ENCODE results near the gene DSN1. TPM values are rescaled to one million over a fixed set of nuclear protein-coding genes. Genes with fewer than 3 reads are reported as not detected.

The DSN1 gene
- total and polyA plus RNA-seq, 2 of the 8 experiments (the other 6 are each of a cell fraction or from before 2014, with no cell fraction given): 12.0 to 26.2 TPM

GRCh38 chr20:36720510-36720909 is 53.1 kb downstream of the DSN1 start:
- Histone ChIP-seq H3K18ac (ENCODE audit: extremely low read depth, low read length) (no peak overlapping the region), H3K27me3 (replicated peaks in 1 of 4; ENCODE audit: control insufficient read depth in 3 of 4, extremely low read depth in 1 of 4, insufficient read depth in 3 of 4, low read length in 3 of 4) (no peaks in the 10 kb centered on the region), H3K23ac (ENCODE audit: insufficient read length) (no peak overlapping the region), H3K36me3 (ENCODE audit: control insufficient read depth in 2 of 4, insufficient read depth in 4 of 4, low read length in 3 of 4) (no peaks in the 10 kb centered on the region), H3K27ac (ENCODE audit: low read depth, low read length) (no peak overlapping the region), H2BK15ac (ENCODE audit: low read length) (no peak overlapping the region), H2AFZ (ENCODE audit: low read length) (no peak overlapping the region), H3K79me2 (ENCODE audit: control insufficient read depth in 1 of 2, insufficient read depth in 2 of 2, low read length in 2 of 2) (no peaks in the 10 kb centered on the region; a peak in 1 of 4 replicates), H2BK20ac (ENCODE audit: low read length) (no peak overlapping the region), H4K91ac (replicated peaks; ENCODE audit: insufficient read length, low read length) (no peak overlapping the region), H4K8ac (ENCODE audit: extremely low read depth, insufficient read depth, low read length) (no peak overlapping the region), H3K4me2 (ENCODE audit: insufficient read depth in 1 of 2, low read depth in 2 of 2, low read length in 2 of 2) (no peak overlapping the region), H3K4ac (replicated peaks; ENCODE audit: insufficient read length, low read depth, low read length) (no peak overlapping the region), H3K9ac (replicated peaks in 1 of 4; ENCODE audit: extremely low read depth in 1 of 4, low read depth in 3 of 4, low read length in 3 of 4) (no peak overlapping the region), H2BK120ac (replicated peaks; ENCODE audit: low read depth, low read length) (no peak overlapping the region), H3K9me3 (ENCODE audit: insufficient read depth in 2 of 2, low read depth in 1 of 2, low read length in 1 of 2) (no peaks in the 10 kb centered on the region), H3K23me2 (ENCODE audit: low read depth, low read length) (no peaks in the 10 kb centered on the region; the same call in 1 of the 2 replicates), H3K4me1 (replicated peaks in 1 of 4; ENCODE audit: control insufficient read depth in 3 of 4, insufficient read depth in 4 of 4, low read length in 3 of 4) (no peaks in the 10 kb centered on the region), H4K5ac (ENCODE audit: insufficient read length, low read depth, low read length) (no peak overlapping the region), H3K14ac (ENCODE audit: insufficient read length) (no peak overlapping the region), H2BK12ac (ENCODE audit: low read depth, low read length) (no peak overlapping the region), H3K56ac (replicated peaks; ENCODE audit: insufficient read length, low read depth, low read length) (no peak overlapping the region), H3K79me1 (ENCODE audit: low read depth, low read length) (no peaks in the 10 kb centered on the region), H2AK5ac (ENCODE audit: low read depth, low read length) (no peak overlapping the region), H3K4me3 (ENCODE audit: extremely low read depth in 1 of 4, insufficient read depth in 2 of 4, low read depth in 3 of 4, low read length in 4 of 4) (no peak overlapping the region), H2BK5ac (ENCODE audit: low read depth, low read length) (no peak overlapping the region), H4K20me1 (replicated peaks in 1 of 2; ENCODE audit: control insufficient read depth in 1 of 2, insufficient read depth in 2 of 2, low read length in 2 of 2) (peaks cover 0 to 2% of the 10 kb centered on the region in 2 experiments)
- DNase-seq (ENCODE audit: low read depth in 1 of 2, low spot score in 2 of 2): no peak
- ChIA-PET CTCF (ENCODE audit: partially characterized antibody) (interaction anchor here (1.1 kb wide), 1 partner anchor 24 kb away, joined by 3 read pairs; no protein-coding TSS in a partner anchor), POLR2A (ENCODE audit: partially characterized antibody) (interaction anchor here (1.2 kb wide), 1 partner anchor 43 kb away, joined by 5 read pairs; no protein-coding TSS in a partner anchor)
- FAIRE-seq: no peak
- TF ChIP-seq BACH1 (IDR thresholded peaks at IDR 0.05; ENCODE audit: low read length): no peak
- TF ChIP-seq GTF2F1 (IDR thresholded peaks at IDR 0.05; ENCODE audit: borderline replicate concordance, low read depth, low read length): no peak
- TF ChIP-seq EP300 (IDR thresholded peaks at IDR 0.05; ENCODE audit: borderline replicate concordance in 1 of 2, low read depth in 2 of 2, low read length in 2 of 2): no peak
- TF ChIP-seq CHD1 (IDR thresholded peaks at IDR 0.05; ENCODE audit: low read depth, low read length): no peak
- TF ChIP-seq KDM4A (IDR thresholded peaks at IDR 0.05; ENCODE audit: low read depth, low read length, severe bottlenecking): no peak
- TF ChIP-seq, protein P1, sequence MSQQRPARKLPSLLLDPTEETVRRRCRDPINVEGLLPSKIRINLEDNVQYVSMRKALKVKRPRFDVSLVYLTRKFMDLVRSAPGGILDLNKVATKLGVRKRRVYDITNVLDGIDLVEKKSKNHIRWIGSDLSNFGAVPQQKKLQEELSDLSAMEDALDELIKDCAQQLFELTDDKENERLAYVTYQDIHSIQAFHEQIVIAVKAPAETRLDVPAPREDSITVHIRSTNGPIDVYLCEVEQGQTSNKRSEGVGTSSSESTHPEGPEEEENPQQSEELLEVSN (IDR thresholded peaks at IDR 0.05): no peak
- WGBS, 2 experiments (ENCODE audit: extremely low coverage in 1 of 2, insufficient coverage in 1 of 2, insufficient read length in 1 of 2, insufficient replicate concordance in 2 of 2, low coverage in 1 of 2, low lambda C conversion rate in 2 of 2, missing lambda C conversion rate in 1 of 2): 96% methylated on average over 2 of the region's 3 CpGs; no CpG with 5 or more reads in 1 of the 2 experiments

Data from H1 (cell line).